AG09309 (cell line): ENCODE measurements around the gene MGAT5.

ENCODE experiments used
- DNase-seq: peaks from one replicate; pipeline ENCODE4 v3.0.0-alpha.2; 2010; ENCODE audit warnings: low read depth
- H3K4me3 ChIP-seq: 2 replicates; pipeline ENCODE4 v1.5.1; 2011; ENCODE audit warnings: mild to moderate bottlenecking, low read depth, low read length, moderate library complexity; ENCODE audit not compliant: control insufficient read depth
- CTCF ChIP-seq: IDR thresholded peaks from 2 replicates; pipeline ENCODE4 v1.5.1; 2011; ENCODE audit warnings: mild to moderate bottlenecking, low read depth, low read length, inconsistent platforms; ENCODE audit not compliant: insufficient read depth, control insufficient read depth; ENCODE audit errors: missing control alignments

The MGAT5 gene

GRCh38 chr2:134229540-134229939 is 24.3 kb upstream of the MGAT5 start:
- TF ChIP-seq CTCF: no peak
- H3K4me3 ChIP-seq: no peak overlapping the region

GRCh38 chr2:134230885-134231284 is 23.0 kb upstream of the MGAT5 start:
- no peak overlapping the region for H3K4me3 ChIP-seq
- TF ChIP-seq CTCF: no peak

More at GRCh38 chr2:134229540-134229939, 24.3 kb upstream of the MGAT5 start:
- no peak for DNase-seq

GRCh38 chr2:134231301-134231964 is 22.4 kb upstream of the MGAT5 start:
- TF ChIP-seq CTCF: no peak
- no peak overlapping the region for H3K4me3 ChIP-seq
- DNase-seq: no peak

More at GRCh38 chr2:134230885-134231284, 23.0 kb upstream of the MGAT5 start:
- no peak for DNase-seq

- no peak for TF ChIP-seq CTCF
- DNase-seq: peak; percentile 16
- H3K4me3 ChIP-seq: no peak overlapping the region
Observed at GRCh38 chr2:134231965-134232340, 21.9 kb upstream of the MGAT5 start.

- TF ChIP-seq CTCF: no peak
- no peak for DNase-seq
- no peak overlapping the region for H3K4me3 ChIP-seq
Observed at GRCh38 chr2:134232461-134232860, 21.4 kb upstream of the MGAT5 start.

GRCh38 chr2:134232868-134233727 is 20.8 kb upstream of the MGAT5 start:
- H3K4me3 ChIP-seq: no peak overlapping the region
- no peak for DNase-seq
- TF ChIP-seq CTCF: no peak
